ENCODE results near the gene PACRG. TPM values are rescaled to one million over a fixed set of nuclear protein-coding genes. Genes with fewer than 3 reads are reported as not detected.

Gene PACRG
- total RNA-seq, 1 donor, result 1.4 TPM

DNA sequence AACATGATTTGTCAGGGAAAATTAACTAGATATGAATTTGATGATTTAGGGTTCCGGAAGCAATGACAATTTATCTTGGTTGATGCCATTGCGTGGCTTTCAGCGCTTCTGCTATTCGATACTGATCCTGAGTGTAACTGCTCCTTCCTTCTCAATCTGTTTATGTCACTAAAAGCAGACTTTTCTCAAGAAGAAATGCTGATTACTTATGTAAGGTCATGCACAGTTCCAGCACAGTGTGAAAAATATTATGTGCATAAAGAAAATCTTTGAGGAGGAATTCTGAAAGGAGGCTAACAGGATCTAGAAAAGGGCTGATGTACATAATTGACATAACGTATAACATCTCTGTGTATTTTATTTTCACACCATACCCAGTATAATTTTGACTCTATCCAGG, 336.6 kb downstream of the PACRG start:
- Histone ChIP-seq H3K27me3 (ENCODE audit: insufficient read depth, low read length) (no peaks in the 10 kb centered on the region), H3K4me2 (ENCODE audit: insufficient read depth, low read length) (no peak overlapping the region), H3K4me3 (ENCODE audit: insufficient read depth, low read length) (no peak overlapping the region), H3K79me2 (ENCODE audit: insufficient read depth, low read length) (no peaks in the 10 kb centered on the region), H3K9me3 (ENCODE audit: low read depth, low read length) (no peaks in the 10 kb centered on the region), H2AFZ (ENCODE audit: low read length) (no peak overlapping the region), H4K20me1 (ENCODE audit: insufficient read depth, low read length) (no peaks in the 10 kb centered on the region), H3K27ac (ENCODE audit: low read depth, low read length) (no peak overlapping the region), H3K36me3 (ENCODE audit: insufficient read depth, low read length) (no peaks in the 10 kb centered on the region), H3K4me1 (ENCODE audit: insufficient read depth, low read length) (no peaks in the 10 kb centered on the region)
- TF ChIP-seq, protein P1, sequence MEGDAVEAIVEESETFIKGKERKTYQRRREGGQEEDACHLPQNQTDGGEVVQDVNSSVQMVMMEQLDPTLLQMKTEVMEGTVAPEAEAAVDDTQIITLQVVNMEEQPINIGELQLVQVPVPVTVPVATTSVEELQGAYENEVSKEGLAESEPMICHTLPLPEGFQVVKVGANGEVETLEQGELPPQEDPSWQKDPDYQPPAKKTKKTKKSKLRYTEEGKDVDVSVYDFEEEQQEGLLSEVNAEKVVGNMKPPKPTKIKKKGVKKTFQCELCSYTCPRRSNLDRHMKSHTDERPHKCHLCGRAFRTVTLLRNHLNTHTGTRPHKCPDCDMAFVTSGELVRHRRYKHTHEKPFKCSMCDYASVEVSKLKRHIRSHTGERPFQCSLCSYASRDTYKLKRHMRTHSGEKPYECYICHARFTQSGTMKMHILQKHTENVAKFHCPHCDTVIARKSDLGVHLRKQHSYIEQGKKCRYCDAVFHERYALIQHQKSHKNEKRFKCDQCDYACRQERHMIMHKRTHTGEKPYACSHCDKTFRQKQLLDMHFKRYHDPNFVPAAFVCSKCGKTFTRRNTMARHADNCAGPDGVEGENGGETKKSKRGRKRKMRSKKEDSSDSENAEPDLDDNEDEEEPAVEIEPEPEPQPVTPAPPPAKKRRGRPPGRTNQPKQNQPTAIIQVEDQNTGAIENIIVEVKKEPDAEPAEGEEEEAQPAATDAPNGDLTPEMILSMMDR (IDR thresholded peaks at IDR 0.05; ENCODE audit: extremely low read depth, low read depth, low read length), result no peak
- no peak for DNase-seq (ENCODE audit: insufficient read length, low spot score, missing footprints)

- no peak overlapping the region for H3K4me2 ChIP-seq (ENCODE audit: insufficient read depth, low read length)
- H3K27me3 ChIP-seq (ENCODE audit: insufficient read depth, low read length), result no peaks in the 10 kb centered on the region
- no peaks in the 10 kb centered on the region for H3K4me1 ChIP-seq (ENCODE audit: insufficient read depth, low read length)
- no peaks in the 10 kb centered on the region for H4K20me1 ChIP-seq (ENCODE audit: insufficient read depth, low read length)
- no peak overlapping the region for H3K27ac ChIP-seq (ENCODE audit: low read depth, low read length)
- no peaks in the 10 kb centered on the region for H3K36me3 ChIP-seq (ENCODE audit: insufficient read depth, low read length)
- H2AFZ ChIP-seq (ENCODE audit: low read length), result no peak overlapping the region
- H3K9me3 ChIP-seq (ENCODE audit: low read depth, low read length), result no peaks in the 10 kb centered on the region
- DNase-seq (ENCODE audit: insufficient read length, low spot score, missing footprints), result no peak
- no peak overlapping the region for H3K4me3 ChIP-seq (ENCODE audit: insufficient read depth, low read length)
- H3K79me2 ChIP-seq (ENCODE audit: insufficient read depth, low read length), result no peaks in the 10 kb centered on the region
- TF ChIP-seq, protein P1 (IDR thresholded peaks at IDR 0.05; ENCODE audit: extremely low read depth, low read depth, low read length), result no peak
Observed at GRCh38 chr6:163066200-163066599, 338.4 kb downstream of the PACRG start.

DNA sequence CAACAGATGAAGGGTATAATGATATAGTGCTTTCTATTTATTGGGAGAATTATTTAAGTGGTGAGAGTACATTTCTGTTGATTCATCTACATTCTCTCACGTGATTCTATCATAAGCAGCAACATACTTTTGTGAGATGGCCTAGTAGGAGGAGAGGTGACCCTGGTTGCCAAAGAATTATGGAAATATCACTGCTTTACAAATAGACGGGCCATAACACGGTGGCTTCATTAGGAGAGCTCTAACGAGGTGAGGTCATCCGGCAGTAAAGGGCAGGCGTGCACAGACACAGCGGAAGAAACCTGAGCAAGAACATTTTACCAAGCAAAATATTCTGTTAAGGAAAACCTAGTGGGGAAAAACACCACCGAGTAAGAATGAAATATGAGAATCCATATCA, 349.4 kb downstream of the PACRG start:
- DNase-seq (ENCODE audit: insufficient read length, low spot score, missing footprints), result no peak
- no peaks in the 10 kb centered on the region for H4K20me1 ChIP-seq (ENCODE audit: insufficient read depth, low read length)
- no peak overlapping the region for H3K4me2 ChIP-seq (ENCODE audit: insufficient read depth, low read length)
- no peaks in the 10 kb centered on the region for H3K36me3 ChIP-seq (ENCODE audit: insufficient read depth, low read length)
- TF ChIP-seq, protein P1 (IDR thresholded peaks at IDR 0.05; ENCODE audit: extremely low read depth, low read depth, low read length), result no peak
- no peak overlapping the region for H3K27ac ChIP-seq (ENCODE audit: low read depth, low read length)
- no peaks in the 10 kb centered on the region for H3K79me2 ChIP-seq (ENCODE audit: insufficient read depth, low read length)
- H3K9me3 ChIP-seq (ENCODE audit: low read depth, low read length), result no peaks in the 10 kb centered on the region
- no peaks in the 10 kb centered on the region for H3K27me3 ChIP-seq (ENCODE audit: insufficient read depth, low read length)
- no peaks in the 10 kb centered on the region for H3K4me1 ChIP-seq (ENCODE audit: insufficient read depth, low read length)
- H3K4me3 ChIP-seq (ENCODE audit: insufficient read depth, low read length), result no peak overlapping the region
- no peak overlapping the region for H2AFZ ChIP-seq (ENCODE audit: low read length)

DNA sequence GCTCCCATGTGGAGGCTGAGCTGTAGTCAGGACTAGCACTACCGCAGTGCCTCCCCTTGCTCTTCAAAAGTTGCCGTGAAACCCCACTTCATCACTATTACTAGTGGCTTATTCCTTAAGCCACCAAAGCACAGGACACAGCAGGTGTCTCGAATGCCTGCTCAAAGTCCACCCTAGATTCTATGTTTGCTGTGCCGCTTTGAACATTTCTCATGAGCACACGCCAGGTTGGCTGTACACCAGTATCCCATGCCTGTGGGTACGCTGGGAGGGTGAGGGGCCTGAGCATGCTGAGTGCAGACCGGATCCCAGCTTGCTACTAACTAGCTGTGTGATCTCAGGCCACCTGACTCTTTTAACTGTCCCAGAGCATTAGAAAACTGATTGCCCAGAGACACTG, 350.9 kb downstream of the PACRG start:
- no peak for DNase-seq (ENCODE audit: insufficient read length, low spot score, missing footprints)
- H3K9me3 ChIP-seq (ENCODE audit: low read depth, low read length), result no peaks in the 10 kb centered on the region
- TF ChIP-seq, protein P1 (IDR thresholded peaks at IDR 0.05; ENCODE audit: extremely low read depth, low read depth, low read length), result no peak
- no peaks in the 10 kb centered on the region for H3K4me1 ChIP-seq (ENCODE audit: insufficient read depth, low read length)
- no peaks in the 10 kb centered on the region for H3K36me3 ChIP-seq (ENCODE audit: insufficient read depth, low read length)
- H3K27me3 ChIP-seq (ENCODE audit: insufficient read depth, low read length), result no peaks in the 10 kb centered on the region
- no peak overlapping the region for H2AFZ ChIP-seq (ENCODE audit: low read length)
- H3K4me2 ChIP-seq (ENCODE audit: insufficient read depth, low read length), result no peak overlapping the region
- no peaks in the 10 kb centered on the region for H4K20me1 ChIP-seq (ENCODE audit: insufficient read depth, low read length)
- H3K4me3 ChIP-seq (ENCODE audit: insufficient read depth, low read length), result no peak overlapping the region
- no peak overlapping the region for H3K27ac ChIP-seq (ENCODE audit: low read depth, low read length)
- H3K79me2 ChIP-seq (ENCODE audit: insufficient read depth, low read length), result no peaks in the 10 kb centered on the region
